Adrenal gland (tissue), 5 donors: ENCODE data around the gene SARNP.

Experiments
- CTCF ChIP-seq, 6 experiments: fragments of 450-650 bp in 4 of 6; fragments of 200-600 bp in 2 of 6; sonication (generic) in 1 of 6; IDR thresholded peaks; 1 replicate in 5 of 6; 2 replicates in 1 of 6; pipeline versions ENCODE4 v1.5.1 to v1.8.0; 2016 to 2021; ENCODE audit warnings: antibody characterized with exemption in 6 of 6, mild to moderate bottlenecking in 2 of 6, moderate library complexity in 1 of 6
- POLR2A ChIP-seq, 2 donors: fragments of 450-650 bp; IDR thresholded peaks; one replicate each; pipeline ENCODE4 v1.6.1; 2017; ENCODE audit warnings: antibody characterized with exemption in 2 of 2, mild to moderate bottlenecking in 2 of 2, moderate library complexity in 1 of 2
- donor health status: DM: no; HTN: no; CAD: no.

- TF ChIP-seq POLR2A (IDR thresholded peaks at IDR 0.05) (no peak), CTCF (IDR thresholded peaks at IDR 0.05) (no peak)
Measured at GRCh38 chr12:55788546-55788945, 29.0 kb downstream of the SARNP start.
